GM12878 (cell line): ENCODE measurements around the gene PLCB2. TPM values are rescaled to one million over a fixed set of nuclear protein-coding genes. Genes with fewer than 3 reads are reported as not detected.

Experiments used
- BMI1 ChIP-seq: fragments of 450-650 bp; IDR thresholded peaks from 2 replicates; pipeline ENCODE4 v1.6.1; 2016; ENCODE audit warnings: mild to moderate bottlenecking, moderate library complexity, borderline replicate concordance
- BRCA1 ChIP-seq: IDR thresholded peaks from 2 replicates; pipeline ENCODE4 v1.6.1; 2011; ENCODE audit warnings: low read depth, low read length, improper control_type of control experiment
- CTCF ChIP-seq, 3 experiments: IDR thresholded peaks in 2 of 3; conservative IDR thresholded peaks in 1 of 3; 2 replicates each; pipeline ENCODE4 v1.5.1; 2011; ENCODE audit warnings: low read depth in 3 of 3, low read length in 3 of 3, mild to moderate bottlenecking in 3 of 3, control low read depth in 2 of 3, moderate library complexity in 2 of 3, inconsistent platforms in 1 of 3, mixed read lengths in 1 of 3; ENCODE audit not compliant: control insufficient read depth in 2 of 3, insufficient read depth in 1 of 3; ENCODE audit errors: extremely low read depth in 1 of 3
- EZH2 ChIP-seq: IDR thresholded peaks from 2 replicates; pipeline ENCODE4 v1.6.1; 2012; ENCODE audit warnings: low read depth, mild to moderate bottlenecking, control low read depth, inconsistent platforms, low read length, borderline replicate concordance; ENCODE audit not compliant: control insufficient read depth
- MYB ChIP-seq: fragments of 150-350 bp; IDR thresholded peaks from 2 replicates; pipeline ENCODE4 v1.6.1; 2014; ENCODE audit warnings: mild to moderate bottlenecking, low read depth, low read length, borderline replicate concordance
- NFYA ChIP-seq: IDR thresholded peaks from 2 replicates; pipeline ENCODE4 v1.6.1; 2011; ENCODE audit warnings: low read depth, mild to moderate bottlenecking, low read length, improper control_type of control experiment, borderline replicate concordance
- SUPT20H ChIP-seq: IDR thresholded peaks from 2 replicates; pipeline ENCODE4 v1.6.1; 2011; ENCODE audit warnings: low read depth, mild to moderate bottlenecking, low read length, moderate library complexity, borderline replicate concordance; ENCODE audit not compliant: control insufficient read depth
- TARDBP ChIP-seq: IDR thresholded peaks from 2 replicates; pipeline ENCODE4 v1.6.1; 2016; ENCODE audit warnings: borderline replicate concordance
- YBX1 ChIP-seq: fragments of 450-650 bp; IDR thresholded peaks from 2 replicates; pipeline ENCODE4 v1.6.1; 2016; ENCODE audit warnings: antibody characterized with exemption
- ZNF24 ChIP-seq: fragments of 450-650 bp; IDR thresholded peaks from 2 replicates; pipeline ENCODE4 v1.6.1; 2017; ENCODE audit warnings: antibody characterized with exemption, mild to moderate bottlenecking
- ZNF592 ChIP-seq: fragments of 450-650 bp; IDR thresholded peaks from 2 replicates; pipeline ENCODE4 v1.6.1; 2017; ENCODE audit warnings: mild to moderate bottlenecking, moderate library complexity
- ZNF622 ChIP-seq: fragments of 450-650 bp; IDR thresholded peaks from 2 replicates; pipeline ENCODE4 v1.6.1; 2017; ENCODE audit warnings: mild to moderate bottlenecking, inconsistent platforms
- polyA plus RNA-seq, 11 experiments: library from polyadenylated mRNA; depleted of rRNA in 4 of 11; unstranded in 6 of 11; stranded (reverse) in 5 of 11; fragments of >200 nt; fragmentation: Nextera tagmentation in 4 of 11; fragmentation: Illumina TruSeq in 1 of 11; extraction: Ambion mirVana in 4 of 11; extraction: Trizol in 1 of 11; gene quantifications; 1 replicate in 1 of 11; 2 replicates in 10 of 11; pipeline versions ENCODE4 v1.2.1 to v1.2.3, GENCODE V29; 2011 to 2016; ENCODE audit warnings: inconsistent platforms in 2 of 11, missing spikeins in 2 of 11, low read depth in 1 of 11
- total RNA-seq, 4 experiments: library from RNA; depleted of rRNA in 3 of 4; stranded (reverse); fragments of >200 nt in 3 of 4; fragmentation: Illumina TruSeq in 1 of 4; extraction: Trizol in 1 of 4; gene quantifications; 2 replicates each; pipeline versions ENCODE4 v1.2.1 to v1.2.3, GENCODE V29; 2013 to 2021
- TF ChIP-seq, protein P1 (sequence below): fragments of 450-650 bp; IDR thresholded peaks from 2 replicates; pipeline ENCODE4 v1.6.1; 2016; ENCODE audit warnings: mild to moderate bottlenecking, moderate library complexity, borderline replicate concordance
- TF ChIP-seq, protein P2 (sequence below): fragments of 450-650 bp; IDR thresholded peaks from 2 replicates; pipeline ENCODE4 v1.6.1; 2017; ENCODE audit warnings: mild to moderate bottlenecking, moderate library complexity

PLCB2 gene
- total and polyA plus RNA-seq, 10 of the 15 experiments (the other 5 are each of a cell fraction or from before 2014, with no cell fraction given): 1.2 to 39.4 (median 10.7) TPM

DNA sequence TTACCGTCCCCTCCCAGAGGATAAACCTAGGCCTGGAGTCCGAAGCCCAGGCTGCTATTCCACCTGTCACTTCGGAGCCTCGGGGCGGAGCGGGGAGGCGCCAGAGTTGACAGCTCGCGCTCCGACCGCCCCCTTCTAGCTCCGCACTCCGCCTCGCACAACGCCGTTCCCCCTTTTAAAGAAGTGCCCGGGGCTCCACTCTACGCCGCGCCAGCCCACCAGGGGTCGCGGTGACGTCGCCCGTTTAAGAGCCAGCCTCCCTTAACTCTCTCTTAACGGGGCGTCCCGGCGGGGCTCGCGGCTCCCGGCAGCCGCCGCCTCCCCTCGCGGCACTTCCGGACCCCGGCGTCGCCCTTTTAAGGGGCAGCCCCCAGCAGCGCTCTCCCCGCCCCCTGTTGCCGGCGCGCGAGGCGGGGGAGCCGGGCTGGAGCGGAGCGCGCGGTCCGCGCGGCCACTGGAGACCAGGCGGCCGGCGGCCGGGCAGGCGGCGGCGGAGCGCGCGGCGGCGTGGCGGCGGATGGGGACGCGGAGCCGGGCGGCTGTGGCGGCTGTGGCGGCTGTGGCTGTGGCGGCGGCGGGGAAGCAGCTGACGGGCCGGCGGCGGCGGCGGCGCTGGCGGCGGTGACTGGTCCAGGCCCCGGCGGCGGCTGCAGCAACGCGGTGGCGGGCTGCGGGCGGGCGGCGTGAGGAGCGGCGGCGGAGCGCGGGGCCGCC, 15.7 kb upstream of the PLCB2 start, which contains the start of gene INAFM2 (continued):
- TF ChIP-seq CTCF (IDR thresholded peaks at IDR 0.05 in 2 of 3, conservative IDR thresholded peaks at IDR 0.05 in 1 of 3; ENCODE audit: control insufficient read depth in 2 of 3, extremely low read depth in 1 of 3, insufficient read depth in 1 of 3, low read depth in 3 of 3, low read length in 3 of 3): peak; percentile 39 to 40 (median 39); a peak in 5 of 6 replicates
- no peak for TF ChIP-seq ZNF592
- TF ChIP-seq, protein P1, sequence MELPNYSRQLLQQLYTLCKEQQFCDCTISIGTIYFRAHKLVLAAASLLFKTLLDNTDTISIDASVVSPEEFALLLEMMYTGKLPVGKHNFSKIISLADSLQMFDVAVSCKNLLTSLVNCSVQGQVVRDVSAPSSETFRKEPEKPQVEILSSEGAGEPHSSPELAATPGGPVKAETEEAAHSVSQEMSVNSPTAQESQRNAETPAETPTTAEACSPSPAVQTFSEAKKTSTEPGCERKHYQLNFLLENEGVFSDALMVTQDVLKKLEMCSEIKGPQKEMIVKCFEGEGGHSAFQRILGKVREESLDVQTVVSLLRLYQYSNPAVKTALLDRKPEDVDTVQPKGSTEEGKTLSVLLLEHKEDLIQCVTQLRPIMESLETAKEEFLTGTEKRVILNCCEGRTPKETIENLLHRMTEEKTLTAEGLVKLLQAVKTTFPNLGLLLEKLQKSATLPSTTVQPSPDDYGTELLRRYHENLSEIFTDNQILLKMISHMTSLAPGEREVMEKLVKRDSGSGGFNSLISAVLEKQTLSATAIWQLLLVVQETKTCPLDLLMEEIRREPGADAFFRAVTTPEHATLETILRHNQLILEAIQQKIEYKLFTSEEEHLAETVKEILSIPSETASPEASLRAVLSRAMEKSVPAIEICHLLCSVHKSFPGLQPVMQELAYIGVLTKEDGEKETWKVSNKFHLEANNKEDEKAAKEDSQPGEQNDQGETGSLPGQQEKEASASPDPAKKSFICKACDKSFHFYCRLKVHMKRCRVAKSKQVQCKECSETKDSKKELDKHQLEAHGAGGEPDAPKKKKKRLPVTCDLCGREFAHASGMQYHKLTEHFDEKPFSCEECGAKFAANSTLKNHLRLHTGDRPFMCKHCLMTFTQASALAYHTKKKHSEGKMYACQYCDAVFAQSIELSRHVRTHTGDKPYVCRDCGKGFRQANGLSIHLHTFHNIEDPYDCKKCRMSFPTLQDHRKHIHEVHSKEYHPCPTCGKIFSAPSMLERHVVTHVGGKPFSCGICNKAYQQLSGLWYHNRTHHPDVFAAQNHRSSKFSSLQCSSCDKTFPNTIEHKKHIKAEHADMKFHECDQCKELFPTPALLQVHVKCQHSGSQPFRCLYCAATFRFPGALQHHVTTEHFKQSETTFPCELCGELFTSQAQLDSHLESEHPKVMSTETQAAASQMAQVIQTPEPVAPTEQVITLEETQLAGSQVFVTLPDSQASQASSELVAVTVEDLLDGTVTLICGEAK: no peak
- TF ChIP-seq, protein P2, sequence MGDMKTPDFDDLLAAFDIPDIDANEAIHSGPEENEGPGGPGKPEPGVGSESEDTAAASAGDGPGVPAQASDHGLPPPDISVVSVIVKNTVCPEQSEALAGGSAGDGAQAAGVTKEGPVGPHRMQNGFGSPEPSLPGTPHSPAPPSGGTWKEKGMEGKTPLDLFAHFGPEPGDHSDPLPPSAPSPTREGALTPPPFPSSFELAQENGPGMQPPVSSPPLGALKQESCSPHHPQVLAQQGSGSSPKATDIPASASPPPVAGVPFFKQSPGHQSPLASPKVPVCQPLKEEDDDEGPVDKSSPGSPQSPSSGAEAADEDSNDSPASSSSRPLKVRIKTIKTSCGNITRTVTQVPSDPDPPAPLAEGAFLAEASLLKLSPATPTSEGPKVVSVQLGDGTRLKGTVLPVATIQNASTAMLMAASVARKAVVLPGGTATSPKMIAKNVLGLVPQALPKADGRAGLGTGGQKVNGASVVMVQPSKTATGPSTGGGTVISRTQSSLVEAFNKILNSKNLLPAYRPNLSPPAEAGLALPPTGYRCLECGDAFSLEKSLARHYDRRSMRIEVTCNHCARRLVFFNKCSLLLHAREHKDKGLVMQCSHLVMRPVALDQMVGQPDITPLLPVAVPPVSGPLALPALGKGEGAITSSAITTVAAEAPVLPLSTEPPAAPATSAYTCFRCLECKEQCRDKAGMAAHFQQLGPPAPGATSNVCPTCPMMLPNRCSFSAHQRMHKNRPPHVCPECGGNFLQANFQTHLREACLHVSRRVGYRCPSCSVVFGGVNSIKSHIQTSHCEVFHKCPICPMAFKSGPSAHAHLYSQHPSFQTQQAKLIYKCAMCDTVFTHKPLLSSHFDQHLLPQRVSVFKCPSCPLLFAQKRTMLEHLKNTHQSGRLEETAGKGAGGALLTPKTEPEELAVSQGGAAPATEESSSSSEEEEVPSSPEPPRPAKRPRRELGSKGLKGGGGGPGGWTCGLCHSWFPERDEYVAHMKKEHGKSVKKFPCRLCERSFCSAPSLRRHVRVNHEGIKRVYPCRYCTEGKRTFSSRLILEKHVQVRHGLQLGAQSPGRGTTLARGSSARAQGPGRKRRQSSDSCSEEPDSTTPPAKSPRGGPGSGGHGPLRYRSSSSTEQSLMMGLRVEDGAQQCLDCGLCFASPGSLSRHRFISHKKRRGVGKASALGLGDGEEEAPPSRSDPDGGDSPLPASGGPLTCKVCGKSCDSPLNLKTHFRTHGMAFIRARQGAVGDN: no peak
- TF ChIP-seq EZH2: no peak
- TF ChIP-seq ZNF24: no peak
- no peak for TF ChIP-seq BRCA1
- no peak for TF ChIP-seq ZNF622
- peak; percentile 40; the same call in 1 of the 2 replicates for TF ChIP-seq TARDBP
- no peak for TF ChIP-seq MYB
- no peak for TF ChIP-seq BMI1
- TF ChIP-seq YBX1: no peak
- TF ChIP-seq SUPT20H: no peak
- no peak for TF ChIP-seq NFYA
